Astrocyte of the hippocampus (primary cell): ENCODE results near the gene NUS1.
"Not testable (repeated sequence)": the region's sequence is repeated elsewhere in the genome, so short reads cannot be mapped to it uniquely, and the experiment has no call there.

Experiments
- DNase-seq: peaks from one replicate; pipeline ENCODE4 v3.0.0; 2011; ENCODE audit warnings: low read depth, low spot score

NUS1 gene

GRCh38 chr6:117711369-117711768 lies 36.1 kb downstream of the NUS1 start:
- no peak for DNase-seq

DNA sequence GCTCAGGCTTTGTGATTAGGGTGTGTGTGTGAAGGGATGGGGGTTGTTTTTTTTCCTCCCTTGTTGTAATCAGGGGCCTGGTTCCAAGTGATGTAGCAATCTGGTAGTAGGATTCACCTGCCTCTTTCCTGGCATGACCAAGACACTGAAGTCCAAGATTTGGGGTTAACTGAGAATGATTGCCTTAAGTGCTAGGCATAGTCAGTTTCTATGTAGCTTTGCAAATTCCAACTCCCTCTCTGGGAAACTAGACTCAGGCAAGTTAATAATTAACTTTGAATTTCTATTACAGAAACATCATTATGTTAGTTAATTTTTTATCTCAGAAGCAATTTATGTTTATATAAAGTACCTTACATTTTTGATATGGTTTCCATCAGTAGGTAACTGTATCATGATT lies 43.6 kb downstream of the NUS1 start:
- DNase-seq: no peak

GRCh38 chr6:117721520-117721919 lies 46.3 kb downstream of the NUS1 start:
- DNase-seq: not testable (repeated sequence)

DNA sequence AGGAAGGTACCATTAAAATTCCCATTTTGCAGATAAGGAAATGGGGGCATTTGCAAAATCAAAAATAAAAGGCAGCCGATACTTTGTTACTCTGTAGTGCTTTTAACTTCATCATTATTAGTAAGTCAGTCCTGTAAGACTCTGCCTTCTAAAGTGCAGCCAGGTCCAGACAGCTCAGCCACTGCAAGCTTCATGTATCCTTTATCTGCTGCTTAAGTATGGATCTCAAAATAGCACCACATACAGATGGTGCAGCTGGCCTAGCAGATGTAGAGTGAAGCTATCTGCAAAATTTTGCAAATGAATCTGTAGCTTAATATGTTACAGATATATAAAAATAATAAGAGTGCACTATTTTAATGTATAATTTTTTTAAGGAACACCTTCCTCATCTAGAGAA lies 53.4 kb downstream of the NUS1 start:
- no peak for DNase-seq

GRCh38 chr6:117729613-117730012 lies 54.3 kb downstream of the NUS1 start:
- no peak for DNase-seq

GRCh38 chr6:117733341-117733740 lies 58.1 kb downstream of the NUS1 start:
- no peak for DNase-seq

DNA sequence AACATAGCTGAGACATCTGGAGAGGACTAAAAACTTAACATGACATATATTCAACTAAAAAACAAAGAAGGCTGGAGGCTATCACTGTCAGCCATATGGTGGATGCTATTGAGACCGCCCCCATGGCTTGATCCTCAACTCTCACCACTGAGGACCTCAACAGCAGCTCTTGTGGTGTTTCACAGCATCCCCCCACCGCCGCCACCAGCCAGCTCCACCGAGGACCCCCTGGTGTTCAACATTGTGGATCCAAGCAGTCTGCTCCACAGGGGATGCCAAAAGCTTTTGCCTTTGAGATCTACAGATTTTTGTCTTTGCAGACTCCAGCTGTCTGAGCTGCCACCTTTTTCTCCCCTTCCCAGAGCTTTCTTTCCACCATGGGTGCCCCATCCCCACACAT lies 64.6 kb downstream of the NUS1 start:
- DNase-seq: no peak

DNA sequence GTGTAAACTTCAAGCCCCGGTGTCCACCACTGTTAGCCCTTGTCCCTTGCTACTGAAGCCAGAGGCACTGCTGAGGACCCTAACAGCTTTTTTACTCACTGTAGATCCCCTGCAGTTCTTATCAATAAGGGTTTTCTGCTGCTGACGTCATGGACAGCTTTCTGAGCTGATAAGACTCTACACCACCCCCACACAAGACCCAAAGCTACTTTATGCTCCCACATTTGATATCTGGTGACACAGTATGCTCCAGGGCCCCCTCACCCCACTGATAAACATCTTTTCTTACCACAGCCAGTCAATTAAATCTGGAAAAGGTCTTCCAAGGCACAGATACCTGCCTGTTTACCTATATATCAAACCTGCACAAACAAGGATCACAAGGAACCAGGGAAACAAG lies 65.3 kb downstream of the NUS1 start:
- no peak for DNase-seq

- DNase-seq: not testable (repeated sequence)
Observed at GRCh38 chr6:117750675-117751074, 75.4 kb downstream of the NUS1 start.
